ENCODE results near the gene RNF31.

RNF31 gene

GRCh38 chr14:24116128-24116814, 31.0 kb upstream of the RNF31 start:
- DNase-seq (ENCODE audit: low spot score): no peak

- no peak for DNase-seq (ENCODE audit: low spot score)
Measured at GRCh38 chr14:24117179-24117578, 30.1 kb upstream of the RNF31 start.

- no peak for DNase-seq (ENCODE audit: low spot score)
Measured at GRCh38 chr14:24119691-24120090, 27.6 kb upstream of the RNF31 start.

GRCh38 chr14:24121210-24121609, 26.1 kb upstream of the RNF31 start:
- no peak for DNase-seq (ENCODE audit: low spot score)

- no peak for DNase-seq (ENCODE audit: low spot score)
Measured at GRCh38 chr14:24122416-24122815, 24.9 kb upstream of the RNF31 start.

- no peak for DNase-seq (ENCODE audit: low spot score)
Measured at GRCh38 chr14:24122898-24123297, 24.4 kb upstream of the RNF31 start.

GRCh38 chr14:24123424-24124417, 23.6 kb upstream of the RNF31 start:
- DNase-seq (ENCODE audit: low spot score): no peak

- DNase-seq (ENCODE audit: low spot score): no peak
Measured at GRCh38 chr14:24126939-24127338, 20.4 kb upstream of the RNF31 start.

GRCh38 chr14:24127673-24128072, 19.6 kb upstream of the RNF31 start:
- no peak for DNase-seq (ENCODE audit: low spot score)

GRCh38 chr14:24129410-24129998, 17.8 kb upstream of the RNF31 start:
- DNase-seq (ENCODE audit: low spot score): no peak

- no peak for DNase-seq (ENCODE audit: low spot score)
Measured at GRCh38 chr14:24130380-24130716, 16.9 kb upstream of the RNF31 start, which contains the start of gene FITM1. FITM1 (plus strand) TSS chr14:24130659; CDS start chr14:24131564, 905 bp downstream.

- no peak for DNase-seq (ENCODE audit: low spot score)
Measured at GRCh38 chr14:24130717-24131548, 16.4 kb upstream of the RNF31 start.

GRCh38 chr14:24131549-24131966, 15.7 kb upstream of the RNF31 start:
- no peak for DNase-seq (ENCODE audit: low spot score)

- no peak for DNase-seq (ENCODE audit: low spot score)
Measured at GRCh38 chr14:24132061-24132685, 15.1 kb upstream of the RNF31 start.

GRCh38 chr14:24132976-24133375, 14.3 kb upstream of the RNF31 start:
- DNase-seq (ENCODE audit: low spot score): no peak

- DNase-seq (ENCODE audit: low spot score): no peak
Measured at GRCh38 chr14:24133735-24134134, 13.6 kb upstream of the RNF31 start.

- no peak for DNase-seq (ENCODE audit: low spot score)
Measured at GRCh38 chr14:24135584-24135833, 11.8 kb upstream of the RNF31 start.

- peak; percentile 97 for DNase-seq (ENCODE audit: low spot score)
Measured at GRCh38 chr14:24135834-24136683, 11.2 kb upstream of the RNF31 start, which contains the start of gene PSME1. PSME1 (plus strand) TSS chr14:24136194; CDS start chr14:24136263, 69 bp downstream.

- DNase-seq (ENCODE audit: low spot score): no peak
Measured at GRCh38 chr14:24136684-24137528, 10.4 kb upstream of the RNF31 start.

Measured in Ammon's horn (tissue), 1 donor.